HG02759 (cell line): ENCODE results near the gene ALCAM.
"Not testable (repeated sequence)": the region's sequence is repeated elsewhere in the genome, so short reads cannot be mapped to it uniquely, and the experiment has no call there.

Source experiments
- ATAC-seq: cut with Tn5 transposase; IDR thresholded peaks from one replicate; pipeline ENCODE4 v1.9.1; 2021; ENCODE audit warnings: mild to moderate bottlenecking, moderate library complexity; ENCODE audit not compliant: unreplicated experiment

Gene ALCAM

DNA sequence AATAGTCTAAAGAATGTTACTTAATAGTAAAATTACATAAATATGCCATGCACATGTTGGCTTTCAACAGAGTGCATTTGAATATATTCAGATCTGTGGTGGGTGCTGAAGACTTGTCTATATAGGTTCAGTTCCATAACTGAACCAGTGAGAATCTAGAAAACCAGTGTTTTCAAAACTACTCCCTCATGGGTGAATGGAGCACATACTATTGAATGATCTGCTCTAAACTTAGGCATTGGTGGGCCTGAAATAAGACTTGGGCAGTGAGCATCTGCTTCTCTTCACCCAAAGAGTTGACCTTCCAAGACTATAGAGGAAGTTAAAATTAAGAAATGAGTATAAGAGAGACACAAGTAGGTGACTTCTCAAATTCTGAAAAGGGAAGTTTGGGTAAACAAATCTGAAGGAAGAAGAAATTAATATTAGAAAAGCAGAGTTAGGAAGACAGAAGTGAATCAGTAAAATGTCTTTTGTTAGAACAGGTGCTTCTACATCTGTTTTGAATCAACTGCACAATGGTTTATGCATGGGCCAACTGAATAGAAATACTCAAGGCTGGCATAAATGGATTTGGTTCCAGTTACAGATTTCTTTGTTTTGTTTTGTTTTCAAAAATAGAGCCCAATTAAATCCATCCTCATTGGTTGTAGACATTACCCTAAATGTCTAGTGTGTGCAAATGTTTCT is 19.3 kb downstream of the ALCAM start:
- peak; percentile 91 for ATAC-seq

DNA sequence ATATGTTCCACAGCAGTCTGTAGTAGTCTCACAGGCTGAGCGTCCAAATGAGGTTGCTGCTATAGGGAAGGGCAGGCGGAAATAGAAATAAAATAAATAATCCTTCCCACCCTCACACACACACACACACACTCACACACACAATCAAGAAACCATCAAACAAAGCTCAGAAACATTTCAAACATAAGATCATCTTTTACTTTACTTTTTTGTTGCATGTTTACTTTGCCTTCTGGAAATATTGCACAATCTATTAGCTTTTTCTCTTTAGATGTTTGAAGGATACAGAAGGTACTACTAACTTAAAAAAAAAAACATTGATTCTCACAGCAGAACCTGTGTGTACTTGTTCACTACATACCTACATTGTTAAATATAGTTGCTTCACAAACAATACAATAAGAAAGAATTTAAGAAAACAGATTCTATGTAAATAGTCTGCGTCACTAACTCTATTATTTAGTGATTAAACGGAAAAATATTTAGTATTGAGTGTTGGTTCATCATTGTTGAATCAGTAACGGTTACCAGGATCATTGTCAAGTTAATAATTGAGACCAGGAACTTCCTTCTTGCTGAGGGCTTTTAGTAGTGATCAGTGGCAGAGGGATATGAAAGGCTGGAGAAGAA is 20.5 kb downstream of the ALCAM start:
- no peak for ATAC-seq

GRCh38 chr3:105388176-105388575 is 21.5 kb downstream of the ALCAM start:
- no peak for ATAC-seq

DNA sequence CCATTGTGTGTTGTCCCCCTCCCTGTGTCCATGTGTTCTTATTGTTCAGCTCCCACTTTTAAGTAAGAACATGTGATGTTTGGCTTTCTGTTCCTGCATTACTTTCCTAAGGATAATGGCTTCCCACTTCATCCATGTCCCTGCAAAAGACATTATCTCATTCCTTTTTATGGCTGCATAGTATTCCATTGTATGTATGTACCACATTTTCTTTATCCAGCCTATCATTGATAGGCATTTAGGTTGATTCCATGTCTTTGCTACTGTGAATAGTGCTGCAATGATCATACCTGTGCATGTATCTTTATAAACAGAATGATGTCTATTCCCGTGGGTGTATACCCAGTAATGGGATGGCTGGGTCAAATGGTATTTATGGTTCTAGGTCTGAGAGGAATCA is 23.1 kb downstream of the ALCAM start:
- ATAC-seq: not testable (repeated sequence)

GRCh38 chr3:105392598-105392997 is 25.9 kb downstream of the ALCAM start:
- ATAC-seq: not testable (repeated sequence)

DNA sequence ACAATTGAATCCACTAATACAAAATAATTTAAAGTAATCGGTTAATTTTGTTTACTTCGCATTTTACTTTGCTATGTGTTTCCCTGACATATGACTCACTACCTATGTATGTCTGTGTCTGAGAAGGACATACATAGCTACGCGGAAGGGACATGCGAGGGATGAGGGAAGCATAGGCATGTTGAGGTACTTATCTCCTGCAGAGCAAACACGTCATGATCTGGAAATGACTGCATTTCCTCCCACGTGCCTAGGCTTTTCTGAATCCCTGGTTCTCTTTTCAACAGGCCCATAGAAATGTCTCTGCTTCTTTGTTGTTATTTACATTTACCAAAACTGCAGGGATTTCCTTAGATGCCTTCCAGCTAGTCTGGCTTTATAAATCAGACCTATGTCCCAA is 27.5 kb downstream of the ALCAM start:
- ATAC-seq: no peak

- peak; percentile 67 for ATAC-seq
These were observed 31.3 kb downstream of the ALCAM start for GRCh38 chr3:105397974-105398373.

DNA sequence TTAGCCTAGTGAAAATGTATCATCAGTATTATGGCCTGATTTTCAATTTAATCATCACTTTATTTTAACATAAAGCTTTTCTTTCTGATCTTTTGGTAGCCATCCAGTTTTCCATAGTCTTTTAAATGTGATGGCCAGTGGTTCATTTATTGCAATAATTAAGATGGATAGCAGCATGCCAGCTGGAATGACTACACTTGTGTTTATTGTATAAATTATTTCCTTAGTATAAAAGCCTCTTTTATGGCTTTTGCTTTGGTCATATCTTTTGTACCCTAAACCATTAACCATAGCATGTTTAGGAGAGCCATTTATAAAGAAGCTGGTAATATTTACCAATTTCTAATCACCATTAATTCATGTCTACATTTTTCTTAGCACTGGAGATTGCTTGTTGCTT is 31.7 kb downstream of the ALCAM start:
- no peak for ATAC-seq

DNA sequence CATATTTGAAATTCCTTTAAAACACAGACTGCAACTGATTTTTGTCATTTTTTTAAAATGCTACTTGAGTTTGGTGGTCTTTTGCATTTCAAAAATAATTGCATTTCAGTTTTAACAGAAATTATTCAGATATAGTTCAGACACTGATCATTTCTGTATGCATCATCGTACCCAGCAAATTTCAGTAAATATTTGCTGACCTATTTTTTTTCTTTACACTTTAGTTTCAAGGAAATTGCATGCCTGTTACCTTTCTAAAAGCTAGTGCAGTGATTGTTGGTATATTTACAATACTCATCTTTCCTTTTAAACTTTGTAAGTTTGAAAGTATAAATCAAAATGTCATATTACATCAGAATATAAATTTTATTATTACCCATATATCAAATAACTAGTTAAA is 32.4 kb downstream of the ALCAM start:
- no peak for ATAC-seq

GRCh38 chr3:105399611-105400010 is 32.9 kb downstream of the ALCAM start:
- ATAC-seq: no peak

GRCh38 chr3:105401254-105401653 is 34.5 kb downstream of the ALCAM start:
- no peak for ATAC-seq

- ATAC-seq: no peak
These were observed 35.0 kb downstream of the ALCAM start for GRCh38 chr3:105401691-105402149.

GRCh38 chr3:105402287-105402801 is 35.6 kb downstream of the ALCAM start:
- ATAC-seq: no peak

DNA sequence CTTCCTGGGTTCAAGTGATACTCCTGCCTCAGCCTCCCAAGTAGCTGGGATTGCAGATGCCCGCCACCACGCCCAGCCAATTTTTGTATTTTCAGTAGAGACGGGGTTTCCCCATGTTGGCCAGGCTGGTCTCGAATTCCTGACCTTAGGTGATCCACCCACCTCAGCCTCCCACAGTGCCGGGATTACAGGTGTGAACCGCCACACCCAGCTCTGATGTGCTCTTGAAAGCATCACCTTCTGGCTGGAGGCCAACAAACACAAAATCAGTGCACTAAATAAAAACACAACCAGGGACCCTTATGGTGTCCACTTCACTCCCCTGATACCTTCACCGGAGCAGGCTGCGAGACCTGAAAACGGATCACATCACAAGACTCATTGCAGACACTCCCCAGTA is 36.3 kb downstream of the ALCAM start:
- not testable (repeated sequence) for ATAC-seq

- ATAC-seq: no peak
These were observed 39.6 kb downstream of the ALCAM start for GRCh38 chr3:105406268-105406667.

DNA sequence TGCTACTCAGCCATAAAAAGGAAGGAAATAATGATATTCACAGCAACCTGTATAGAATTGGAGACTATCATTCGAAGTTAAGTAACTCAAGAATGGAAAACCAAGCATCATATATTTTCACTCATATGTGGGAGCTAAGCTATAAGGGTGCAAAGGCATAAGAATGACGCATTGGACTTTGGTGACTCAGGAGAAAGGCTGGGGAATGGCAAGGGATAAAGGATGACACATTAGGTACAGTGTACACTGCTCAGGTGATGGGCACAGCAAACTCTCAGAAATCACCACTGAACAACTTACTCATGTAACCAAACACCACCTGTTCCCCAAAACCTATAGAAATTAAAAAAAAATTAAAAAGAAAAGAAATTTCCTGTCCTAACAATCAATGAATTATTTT is 42.7 kb downstream of the ALCAM start:
- ATAC-seq: no peak

DNA sequence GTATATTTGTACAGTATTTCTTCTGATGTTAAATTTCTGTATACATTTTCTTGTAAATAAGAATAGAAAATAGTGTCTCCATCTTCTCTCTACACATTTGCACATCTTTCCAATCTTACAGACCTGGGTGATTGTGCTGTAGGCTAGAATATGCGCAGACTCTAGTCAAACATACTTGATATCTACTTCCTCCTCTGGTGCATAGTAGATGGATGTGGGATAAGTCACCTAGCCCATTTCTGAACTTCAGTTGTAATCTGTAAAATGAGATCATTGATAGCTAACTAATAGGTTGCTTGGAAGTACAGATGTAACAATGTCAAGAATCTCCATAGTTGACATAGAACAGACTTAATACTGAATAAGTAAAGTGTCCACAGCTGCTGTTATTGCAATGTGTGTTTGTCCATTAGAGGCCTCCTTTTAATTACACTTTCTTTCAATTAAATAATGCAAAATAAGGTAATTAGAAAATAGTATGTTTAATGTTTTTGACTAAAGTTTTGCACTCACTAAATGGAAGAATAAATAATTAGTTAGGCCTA is 46.7 kb downstream of the ALCAM start:
- no peak for ATAC-seq

DNA sequence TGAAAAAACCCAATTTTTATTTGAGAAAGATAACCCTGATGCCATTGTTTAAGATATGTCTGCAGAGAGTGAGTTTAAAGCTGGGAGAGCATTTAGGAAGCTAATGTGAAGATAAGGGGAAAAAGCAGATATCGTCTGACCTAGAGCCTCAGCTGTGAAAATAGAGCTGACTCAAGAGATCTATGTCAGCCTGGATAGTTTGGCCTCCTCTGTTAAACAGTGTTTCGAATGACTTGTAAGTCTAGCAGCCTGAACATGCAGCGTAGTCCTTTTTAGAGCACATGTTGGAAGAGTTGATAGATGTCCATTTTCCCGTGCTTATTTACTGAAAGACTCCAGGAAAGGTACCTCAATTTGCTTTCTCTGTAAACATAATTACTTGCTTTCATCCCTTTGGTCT is 48.1 kb downstream of the ALCAM start:
- ATAC-seq: no peak

DNA sequence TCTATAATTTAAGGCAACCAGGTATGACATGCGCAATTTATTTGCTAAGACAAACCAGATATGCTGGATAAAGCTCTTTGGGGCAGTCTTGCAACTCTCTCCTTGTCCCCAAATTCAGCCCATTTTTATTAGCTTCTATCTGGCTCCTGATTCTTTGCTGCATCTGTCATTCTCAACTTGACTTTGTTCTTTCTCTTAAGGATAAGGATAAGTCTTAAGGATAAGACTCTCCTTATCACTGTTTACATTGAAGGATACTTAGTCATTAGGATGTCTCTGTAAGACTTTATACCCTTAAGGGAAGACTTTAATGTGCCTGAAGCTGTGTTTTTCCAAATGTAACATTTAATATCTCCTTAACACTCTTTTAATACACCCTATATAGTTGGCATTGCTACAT is 49.2 kb downstream of the ALCAM start:
- no peak for ATAC-seq

GRCh38 chr3:105417525-105418289 is 51.0 kb downstream of the ALCAM start:
- peak; percentile 80 for ATAC-seq

DNA sequence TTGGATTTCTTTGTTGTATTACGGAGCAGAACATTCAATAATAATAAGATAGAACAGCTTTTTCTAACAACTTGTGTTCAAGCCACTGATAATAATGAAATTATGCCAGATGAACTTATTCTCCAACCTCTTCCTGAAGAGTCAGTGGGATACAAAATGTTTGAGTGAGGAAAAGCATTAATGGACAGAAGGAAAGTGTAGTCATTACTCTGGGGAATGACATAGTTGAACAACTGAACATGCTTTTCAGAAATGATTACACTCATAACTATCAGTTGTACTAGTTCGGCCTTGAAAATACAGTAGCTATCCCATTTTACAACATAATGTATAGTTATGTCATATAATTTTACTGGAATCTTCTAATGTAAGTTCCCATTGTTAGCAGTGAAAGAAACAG is 55.9 kb downstream of the ALCAM start:
- no peak for ATAC-seq
